ENCODE measurements around the gene SKA1. TPM values are rescaled to one million over a fixed set of nuclear protein-coding genes. Genes with fewer than 3 reads are reported as not detected.

SKA1 gene
- total and polyA plus RNA-seq, 9 of the 15 experiments (the other 6 are each of a cell fraction or from before 2014, with no cell fraction given), result 27.8 to 67.2 (median 41.9) TPM

- no peak overlapping the region for H3K9ac ChIP-seq (ENCODE audit: insufficient read depth in 1 of 2, low read depth in 2 of 2, low read length in 2 of 2)
- no peaks in the 10 kb centered on the region for H3K9me3 ChIP-seq (replicated peaks; ENCODE audit: control insufficient read depth, insufficient read depth, low read depth, low read length)
- H3K27ac ChIP-seq (ENCODE audit: extremely low read depth, low read depth, low read length), result no peak overlapping the region
- no peak overlapping the region for H3K4me2 ChIP-seq (ENCODE audit: insufficient read depth, low read length)
- no peak for TF ChIP-seq SNRNP70 (optimal IDR thresholded peaks at IDR 0.05; ENCODE audit: low read depth, low read length)
- no peak for TF ChIP-seq PML (IDR thresholded peaks at IDR 0.05; ENCODE audit: low read length)
- no peak for TF ChIP-seq FUS (optimal IDR thresholded peaks at IDR 0.05; ENCODE audit: low read depth, low read length)
- no peak for TF ChIP-seq CTCFL (IDR thresholded peaks at IDR 0.05; ENCODE audit: borderline replicate concordance, insufficient read depth, low read depth, low read length, poor library complexity, severe bottlenecking)
- no peak for TF ChIP-seq TEAD4 (IDR thresholded peaks at IDR 0.05; ENCODE audit: low read length)
- no peak for TF ChIP-seq TEAD4 (CRISPR knock-in tag; IDR thresholded peaks at IDR 0.05; ENCODE audit: borderline replicate concordance)
- TF ChIP-seq ZNF75A (CRISPR knock-in tag; IDR thresholded peaks at IDR 0.05), result no peak
- no peak for TF ChIP-seq MEF2A (IDR thresholded peaks at IDR 0.05; ENCODE audit: control insufficient read depth, low read depth, low read length)
- no peak for TF ChIP-seq CEBPG (CRISPR knock-in tag; IDR thresholded peaks at IDR 0.05)
- TF ChIP-seq CEBPG (tag; conservative IDR thresholded peaks at IDR 0.05 in 1 of 2, IDR thresholded peaks at IDR 0.05 in 1 of 2), result no peak
- no peak for TF ChIP-seq GTF2F1 (IDR thresholded peaks at IDR 0.05; ENCODE audit: low read depth, low read length)
- no peak for TF ChIP-seq TARDBP (IDR thresholded peaks at IDR 0.05)
- BruUV-seq (replicated peaks), result no TSS peak
- no peak overlapping the region for H3K4me3 ChIP-seq
- no peak for DNase-seq (ENCODE audit: extremely low read depth in 1 of 4, low spot score in 3 of 4)
- CTCF ChIA-PET (ENCODE audit: low intra/inter-chr PET ratio), result no interaction called here
- POLR2A ChIA-PET, result no interaction called here
- H3K27me3 ChIP-seq (ENCODE audit: control insufficient read depth in 2 of 2, insufficient read depth in 2 of 2, low read length in 2 of 2), result no peaks in the 10 kb centered on the region
- WGBS (ENCODE audit: insufficient coverage, low coverage, missing lambda C conversion rate), result 0% methylated on average over 2 of the region's 4 CpGs
- no peak for ATAC-seq
- H3K4me1 ChIP-seq (replicated peaks in 1 of 2; ENCODE audit: control insufficient read depth in 2 of 2, insufficient read depth in 2 of 2, low read length in 2 of 2), result no peaks in the 10 kb centered on the region
- H4K20me1 ChIP-seq (replicated peaks; ENCODE audit: control insufficient read depth, insufficient read depth, low read length), result no peaks in the 10 kb centered on the region
- in situ Hi-C loops (cut with MboI) (no loop called here), intact Hi-C loops (cut with micrococcal nuclease) (loop anchor here (10.0 kb wide), 1 partner anchor 226 kb away; no protein-coding TSS in a partner anchor)
- H2AFZ ChIP-seq (ENCODE audit: low read depth, low read length), result no peak overlapping the region
- no peaks in the 10 kb centered on the region for H3K9me1 ChIP-seq (ENCODE audit: control insufficient read depth, insufficient read depth, low read length)
- no peaks in the 10 kb centered on the region for H3K79me2 ChIP-seq (ENCODE audit: control insufficient read depth, insufficient read depth, low read length)
- H3K36me3 ChIP-seq (ENCODE audit: control insufficient read depth, insufficient read depth, low read length), result no peaks in the 10 kb centered on the region
- no peak for FAIRE-seq
These were observed 66.2 kb downstream of the SKA1 start for GRCh38 chr18:50441016-50441415.
